Measurements from ENCODE around the gene HAVCR2. TPM values are rescaled to one million over a fixed set of nuclear protein-coding genes. Genes with fewer than 3 reads are reported as not detected.

Gene HAVCR2
- total and polyA plus RNA-seq, 2 of the 13 experiments (the other 11 are each of a cell fraction or from before 2014, with no cell fraction given), result 0.07 to 0.16 TPM

- TF ChIP-seq ZNF646 (CRISPR knock-in tag; IDR thresholded peaks at IDR 0.05), result no peak
- TF ChIP-seq PAX8 (CRISPR knock-in tag; IDR thresholded peaks at IDR 0.05; ENCODE audit: borderline replicate concordance), result no peak
- no peak for TF ChIP-seq ZNF224 (CRISPR knock-in tag; IDR thresholded peaks at IDR 0.05)
- peak; percentile 17; the same call in 1 of the 2 replicates for TF ChIP-seq RXRB (CRISPR knock-in tag; IDR thresholded peaks at IDR 0.05; ENCODE audit: borderline replicate concordance)
- 0 out of 2 replicates have a peak, but pooled peaks have one; percentile 13 for TF ChIP-seq ARID5B (CRISPR knock-in tag; IDR thresholded peaks at IDR 0.05)
- no peak for TF ChIP-seq ATF1 (CRISPR knock-in tag; IDR thresholded peaks at IDR 0.05)
Observed at GRCh38 chr5:157072508-157072907, 36.3 kb downstream of the HAVCR2 start (continued).

All from HepG2 (cell line).